Measurements from ENCODE around the gene RAP2C.

The RAP2C gene

GRCh38 chrX:132188175-132188574, 31.1 kb downstream of the RAP2C start:
- Histone ChIP-seq H3K27ac (ENCODE audit: extremely low read depth, low read depth, low read length) (no peak overlapping the region), H3K4me1 (ENCODE audit: control insufficient read depth, insufficient read depth, low read length) (no peaks in the 10 kb centered on the region), H3K4me3 (ENCODE audit: low read depth, low read length) (no peak overlapping the region), H3K9me3 (ENCODE audit: control insufficient read depth, insufficient read depth, low read depth, low read length) (peaks cover 8% of the 10 kb centered on the region), H3K36me3 (ENCODE audit: control insufficient read depth in 2 of 2, insufficient read depth in 1 of 2, low read length in 2 of 2) (no peaks in the 10 kb centered on the region)
- CTCF ChIA-PET = no interaction called here
- POLR2A ChIA-PET = no interaction called here
- TF ChIP-seq, protein P1, sequence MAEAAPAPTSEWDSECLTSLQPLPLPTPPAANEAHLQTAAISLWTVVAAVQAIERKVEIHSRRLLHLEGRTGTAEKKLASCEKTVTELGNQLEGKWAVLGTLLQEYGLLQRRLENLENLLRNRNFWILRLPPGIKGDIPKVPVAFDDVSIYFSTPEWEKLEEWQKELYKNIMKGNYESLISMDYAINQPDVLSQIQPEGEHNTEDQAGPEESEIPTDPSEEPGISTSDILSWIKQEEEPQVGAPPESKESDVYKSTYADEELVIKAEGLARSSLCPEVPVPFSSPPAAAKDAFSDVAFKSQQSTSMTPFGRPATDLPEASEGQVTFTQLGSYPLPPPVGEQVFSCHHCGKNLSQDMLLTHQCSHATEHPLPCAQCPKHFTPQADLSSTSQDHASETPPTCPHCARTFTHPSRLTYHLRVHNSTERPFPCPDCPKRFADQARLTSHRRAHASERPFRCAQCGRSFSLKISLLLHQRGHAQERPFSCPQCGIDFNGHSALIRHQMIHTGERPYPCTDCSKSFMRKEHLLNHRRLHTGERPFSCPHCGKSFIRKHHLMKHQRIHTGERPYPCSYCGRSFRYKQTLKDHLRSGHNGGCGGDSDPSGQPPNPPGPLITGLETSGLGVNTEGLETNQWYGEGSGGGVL (tag by site-specific recombination; IDR thresholded peaks at IDR 0.05) = no peak
- TF ChIP-seq TRIM28 (IDR thresholded peaks at IDR 0.05; ENCODE audit: borderline replicate concordance, low read length) (no peak), ZNF621 (tag by site-specific recombination; IDR thresholded peaks at IDR 0.05) (no peak), ZNF473 (tag by site-specific recombination; IDR thresholded peaks at IDR 0.05) (no peak), OSR2 (tag by site-specific recombination; IDR thresholded peaks at IDR 0.05) (no peak), ZBTB17 (tag by site-specific recombination; IDR thresholded peaks at IDR 0.05) (no peak), KLF1 (tag by site-specific recombination; IDR thresholded peaks at IDR 0.05) (no peak), ZNF580 (tag by site-specific recombination; IDR thresholded peaks at IDR 0.05) (no peak), BCL6B (tag by site-specific recombination; IDR thresholded peaks at IDR 0.05) (no peak), ZNF768 (tag by site-specific recombination; IDR thresholded peaks at IDR 0.05) (no peak), ZNF600 (tag by site-specific recombination; IDR thresholded peaks at IDR 0.05) (no peak), KLF17 (tag by site-specific recombination; IDR thresholded peaks at IDR 0.05) (no peak), ZNF112 (tag by site-specific recombination; IDR thresholded peaks at IDR 0.05) (no peak), SETDB1 (IDR thresholded peaks at IDR 0.05; ENCODE audit: insufficient read length, low read length) (no peak)
- TF ChIP-seq, protein P2, sequence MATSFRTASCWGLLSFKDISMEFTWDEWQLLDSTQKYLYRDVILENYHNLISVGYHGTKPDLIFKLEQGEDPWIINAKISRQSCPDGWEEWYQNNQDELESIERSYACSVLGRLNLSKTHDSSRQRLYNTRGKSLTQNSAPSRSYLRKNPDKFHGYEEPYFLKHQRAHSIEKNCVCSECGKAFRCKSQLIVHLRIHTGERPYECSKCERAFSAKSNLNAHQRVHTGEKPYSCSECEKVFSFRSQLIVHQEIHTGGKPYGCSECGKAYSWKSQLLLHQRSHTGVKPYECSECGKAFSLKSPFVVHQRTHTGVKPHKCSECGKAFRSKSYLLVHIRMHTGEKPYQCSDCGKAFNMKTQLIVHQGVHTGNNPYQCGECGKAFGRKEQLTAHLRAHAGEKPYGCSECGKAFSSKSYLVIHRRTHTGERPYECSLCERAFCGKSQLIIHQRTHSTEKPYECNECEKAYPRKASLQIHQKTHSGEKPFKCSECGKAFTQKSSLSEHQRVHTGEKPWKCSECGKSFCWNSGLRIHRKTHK (tag by site-specific recombination; IDR thresholded peaks at IDR 0.05) = no peak

DNA sequence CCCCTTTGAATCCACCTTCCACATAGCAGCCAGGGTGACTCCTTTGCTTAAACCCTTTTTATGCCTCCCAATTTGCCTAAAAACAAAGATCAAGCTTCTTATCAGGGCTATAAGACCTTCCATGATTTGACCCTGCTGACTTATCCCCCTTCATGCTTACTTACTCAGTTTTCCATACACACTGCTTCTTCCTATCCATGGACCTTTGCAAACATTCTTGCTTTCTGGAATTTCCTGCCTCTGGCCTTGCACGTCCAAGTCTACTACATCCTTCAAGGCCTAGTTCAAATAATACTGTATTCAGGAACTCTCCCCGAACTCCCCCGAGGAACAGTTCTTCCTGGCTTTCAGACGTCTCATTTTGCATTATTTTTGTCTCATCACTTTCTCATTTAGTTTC, 31.8 kb downstream of the RAP2C start:
- Histone ChIP-seq H3K9me3 (ENCODE audit: control insufficient read depth, insufficient read depth, low read depth, low read length) (peaks cover 5% of the 10 kb centered on the region), H3K4me3 (ENCODE audit: low read depth, low read length) (no peak overlapping the region), H3K4me1 (ENCODE audit: control insufficient read depth, insufficient read depth, low read length) (no peaks in the 10 kb centered on the region), H3K27ac (ENCODE audit: extremely low read depth, low read depth, low read length) (no peak overlapping the region), H3K36me3 (ENCODE audit: control insufficient read depth in 2 of 2, insufficient read depth in 1 of 2, low read length in 2 of 2) (no peaks in the 10 kb centered on the region)
- CTCF ChIA-PET = interaction anchor here (0.9 kb wide), 1 partner anchor 12 kb away, joined by 4 read pairs; no protein-coding TSS in a partner anchor
- TF ChIP-seq ZEB2 (tag by site-specific recombination; IDR thresholded peaks at IDR 0.05) = no peak
- no peak for TF ChIP-seq OVOL3 (tag by site-specific recombination; IDR thresholded peaks at IDR 0.05)
- TF ChIP-seq, protein P3, sequence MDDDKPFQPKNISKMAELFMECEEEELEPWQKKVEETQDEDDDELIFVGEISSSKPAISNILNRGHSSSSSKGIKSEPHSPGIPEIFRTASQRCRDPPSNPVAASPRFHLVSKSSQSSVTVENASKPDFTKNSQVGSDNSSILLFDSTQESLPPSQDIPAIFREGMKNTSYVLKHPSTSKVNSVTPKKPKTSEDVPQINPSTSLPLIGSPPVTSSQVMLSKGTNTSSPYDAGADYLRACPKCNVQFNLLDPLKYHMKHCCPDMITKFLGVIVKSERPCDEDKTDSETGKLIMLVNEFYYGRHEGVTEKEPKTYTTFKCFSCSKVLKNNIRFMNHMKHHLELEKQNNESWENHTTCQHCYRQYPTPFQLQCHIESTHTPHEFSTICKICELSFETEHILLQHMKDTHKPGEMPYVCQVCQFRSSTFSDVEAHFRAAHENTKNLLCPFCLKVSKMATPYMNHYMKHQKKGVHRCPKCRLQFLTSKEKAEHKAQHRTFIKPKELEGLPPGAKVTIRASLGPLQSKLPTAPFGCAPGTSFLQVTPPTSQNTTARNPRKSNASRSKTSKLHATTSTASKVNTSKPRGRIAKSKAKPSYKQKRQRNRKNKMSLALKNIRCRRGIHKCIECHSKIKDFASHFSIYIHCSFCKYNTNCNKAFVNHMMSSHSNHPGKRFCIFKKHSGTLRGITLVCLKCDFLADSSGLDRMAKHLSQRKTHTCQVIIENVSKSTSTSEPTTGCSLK (tag by site-specific recombination; IDR thresholded peaks at IDR 0.05) = no peak
- no peak for TF ChIP-seq ZNF248 (tag by site-specific recombination; IDR thresholded peaks at IDR 0.05)
- no peak for TF ChIP-seq ZNF623 (tag by site-specific recombination; IDR thresholded peaks at IDR 0.05)
- TF ChIP-seq, protein P4, sequence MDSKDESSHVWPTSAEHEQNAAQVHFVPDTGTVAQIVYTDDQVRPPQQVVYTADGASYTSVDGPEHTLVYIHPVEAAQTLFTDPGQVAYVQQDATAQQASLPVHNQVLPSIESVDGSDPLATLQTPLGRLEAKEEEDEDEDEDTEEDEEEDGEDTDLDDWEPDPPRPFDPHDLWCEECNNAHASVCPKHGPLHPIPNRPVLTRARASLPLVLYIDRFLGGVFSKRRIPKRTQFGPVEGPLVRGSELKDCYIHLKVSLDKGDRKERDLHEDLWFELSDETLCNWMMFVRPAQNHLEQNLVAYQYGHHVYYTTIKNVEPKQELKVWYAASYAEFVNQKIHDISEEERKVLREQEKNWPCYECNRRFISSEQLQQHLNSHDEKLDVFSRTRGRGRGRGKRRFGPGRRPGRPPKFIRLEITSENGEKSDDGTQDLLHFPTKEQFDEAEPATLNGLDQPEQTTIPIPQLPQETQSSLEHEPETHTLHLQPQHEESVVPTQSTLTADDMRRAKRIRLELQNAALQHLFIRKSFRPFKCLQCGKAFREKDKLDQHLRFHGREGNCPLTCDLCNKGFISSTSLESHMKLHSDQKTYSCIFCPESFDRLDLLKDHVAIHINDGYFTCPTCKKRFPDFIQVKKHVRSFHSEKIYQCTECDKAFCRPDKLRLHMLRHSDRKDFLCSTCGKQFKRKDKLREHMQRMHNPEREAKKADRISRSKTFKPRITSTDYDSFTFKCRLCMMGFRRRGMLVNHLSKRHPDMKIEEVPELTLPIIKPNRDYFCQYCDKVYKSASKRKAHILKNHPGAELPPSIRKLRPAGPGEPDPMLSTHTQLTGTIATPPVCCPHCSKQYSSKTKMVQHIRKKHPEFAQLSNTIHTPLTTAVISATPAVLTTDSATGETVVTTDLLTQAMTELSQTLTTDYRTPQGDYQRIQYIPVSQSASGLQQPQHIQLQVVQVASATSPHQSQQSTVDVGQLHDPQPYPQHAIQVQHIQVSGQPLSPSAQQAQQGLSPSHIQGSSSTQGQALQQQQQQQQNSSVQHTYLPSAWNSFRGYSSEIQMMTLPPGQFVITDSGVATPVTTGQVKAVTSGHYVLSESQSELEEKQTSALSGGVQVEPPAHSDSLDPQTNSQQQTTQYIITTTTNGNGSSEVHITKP (tag by site-specific recombination; IDR thresholded peaks at IDR 0.05) = no peak
- TF ChIP-seq ZNF501 (tag by site-specific recombination; IDR thresholded peaks at IDR 0.05) = no peak
- TF ChIP-seq BCL11B (tag by site-specific recombination; IDR thresholded peaks at IDR 0.05; ENCODE audit: low read depth) = no peak
- TF ChIP-seq ZNF549 (tag by site-specific recombination; IDR thresholded peaks at IDR 0.05) = no peak
- no peak for TF ChIP-seq ZNF37A (tag by site-specific recombination; IDR thresholded peaks at IDR 0.05)
- POLR2A ChIA-PET = no interaction called here

Measured in HEK293 (cell line).